PC-9 (cell line): ENCODE measurements around the gene WDR20. TPM values are rescaled to one million over a fixed set of nuclear protein-coding genes. Genes with fewer than 3 reads are reported as not detected.
A peak's percentile ranks its signal among the peaks of the same experiment; 100 is the strongest.

Experiments used
- BruUV-seq: library from RNA; stranded (reverse); fragments of 400-500 nt; replicated peaks from 2 replicates; lab custom pipeline; 2021; lab: Mats Ljungman, UMichigan
- CTCF ChIA-PET: fragments of 300-600 bp; sonication (Branson Sonifier 250); formaldehyde crosslinking; loops from one replicate; lab custom pipeline; 2022; ENCODE audit warnings: antibody characterized with exemption; lab: Charles Lee
- POLR2A ChIA-PET: fragments of 300-600 bp; sonication (Branson Sonifier 250); formaldehyde crosslinking; loops from one replicate; lab custom pipeline; 2022; ENCODE audit warnings: antibody characterized with exemption; ENCODE audit not compliant: unreplicated experiment; lab: Charles Lee
- DNase-seq, 2 experiments: peaks; one replicate each; pipeline versions ENCODE4 v3.0.0 to v3.0.0-alpha.2; 2015 to 2022; ENCODE audit warnings: mixed read lengths in 1 of 2
- H2AFZ ChIP-seq: fragments of 200-600 bp; sonication (generic); 2 replicates; pipeline ENCODE4 v1.8.1; 2017; ENCODE audit warnings: antibody characterized with exemption
- H3F3A ChIP-seq: fragments of 200-600 bp; sonication (generic); 2 replicates; pipeline ENCODE4 v1.8.1; 2017; ENCODE audit warnings: antibody characterized with exemption, mild to moderate bottlenecking, low read depth; ENCODE audit not compliant: insufficient read depth
- H3K27ac ChIP-seq: fragments of 200-600 bp; sonication (generic); 2 replicates; pipeline ENCODE4 v1.6.1; 2016; ENCODE audit warnings: mixed run types
- H3K27me3 ChIP-seq: fragments of 200-600 bp; sonication (generic); 2 replicates; pipeline ENCODE4 v1.6.1; 2016; ENCODE audit warnings: low read depth, mixed run types; ENCODE audit not compliant: insufficient read depth
- H3K36me3 ChIP-seq: fragments of 200-600 bp; sonication (generic); 2 replicates; pipeline ENCODE4 v1.6.1; 2016; ENCODE audit warnings: low read depth, mixed run types
- H3K4me1 ChIP-seq: fragments of 200-600 bp; sonication (generic); replicated peaks from 2 replicates; pipeline ENCODE4 v1.6.1; 2016; ENCODE audit warnings: mixed run types; ENCODE audit not compliant: insufficient read depth
- H3K4me2 ChIP-seq: fragments of 200-600 bp; sonication (generic); 2 replicates; pipeline ENCODE4 v1.6.1; 2017; ENCODE audit warnings: mixed run types
- H3K4me3 ChIP-seq: fragments of 200-600 bp; sonication (generic); 2 replicates; pipeline ENCODE4 v1.6.1; 2016; ENCODE audit warnings: mixed run types
- H3K79me2 ChIP-seq: fragments of 200-600 bp; sonication (generic); 2 replicates; pipeline ENCODE4 v1.6.1; 2017; ENCODE audit warnings: low read depth, mixed run types
- H3K9me2 ChIP-seq: fragments of 200-600 bp; sonication (generic); 2 replicates; pipeline ENCODE4 v1.8.1; 2017; ENCODE audit warnings: mild to moderate bottlenecking; ENCODE audit not compliant: insufficient read depth
- H3K9me3 ChIP-seq: fragments of 200-600 bp; sonication (generic); 2 replicates; pipeline ENCODE4 v1.8.1; 2016; ENCODE audit warnings: low read depth; ENCODE audit not compliant: insufficient read depth
- H4K20me1 ChIP-seq: fragments of 200-600 bp; sonication (generic); 2 replicates; pipeline ENCODE4 v1.8.1; 2017; ENCODE audit not compliant: insufficient read depth
- CTCF ChIP-seq: fragments of 200-600 bp; sonication (generic); conservative IDR thresholded peaks from 2 replicates; pipeline ENCODE4 v1.6.1; 2017; ENCODE audit warnings: mixed run types, antibody characterized with exemption, mild to moderate bottlenecking, moderate library complexity
- EZH2 ChIP-seq: fragments of 200-600 bp; sonication (generic); IDR thresholded peaks from 2 replicates; pipeline ENCODE4 v1.8.0; 2017; ENCODE audit warnings: antibody characterized with exemption, low read depth
- intact Hi-C: fragments of 100-400 bp; cut with micrococcal nuclease; formaldehyde crosslinking; loops from one replicate; pipeline ENCODE4 v1.10.0; 2022; ENCODE audit not compliant: unreplicated experiment
- total RNA-seq: library from RNA; stranded (reverse); gene quantifications from 2 replicates; pipeline ENCODE4 v1.2.3, GENCODE V29; 2021

WDR20 gene
- total RNA-seq, 1 experiment from 2014 or later = 93.5 TPM

- no peak overlapping the region for H3K4me3 ChIP-seq
- ChIA-PET POLR2A (no interaction called here), CTCF (no interaction called here)
- no peaks in the 10 kb centered on the region for H3K9me3 ChIP-seq
- peak overlapping the region; percentile 12; the same call in 1 of the 2 replicates for H3K27ac ChIP-seq
- no peak for DNase-seq
- peaks cover 8% of the 10 kb centered on the region for H3K4me1 ChIP-seq
- no peak overlapping the region for H2AFZ ChIP-seq
- no peaks in the 10 kb centered on the region for H3K36me3 ChIP-seq
- no TSS peak for BruUV-seq
- peaks cover 19% of the 10 kb centered on the region; the same call in 1 of the 2 replicates for H3F3A ChIP-seq
- H3K27me3 ChIP-seq = no peaks in the 10 kb centered on the region
- peaks cover 13% of the 10 kb centered on the region for H4K20me1 ChIP-seq
- H3K4me2 ChIP-seq = no peak overlapping the region
- no peaks in the 10 kb centered on the region for H3K9me2 ChIP-seq
- intact Hi-C loops = no loop called here
- no peak for TF ChIP-seq CTCF
- no peak for TF ChIP-seq EZH2
- H3K79me2 ChIP-seq = peaks cover 82% of the 10 kb centered on the region
Measured at GRCh38 chr14:102177161-102177560, 37.5 kb downstream of the WDR20 start.

GRCh38 chr14:102178806-102179205, 39.1 kb downstream of the WDR20 start:
- POLR2A ChIA-PET = interaction anchor here (0.6 to 0.7 kb wide), 2 partner anchors 54 to 89 kb away, joined by 5 to 8 read pairs; no protein-coding TSS in a partner anchor
- no TSS peak for BruUV-seq
- CTCF ChIA-PET = no interaction called here

GRCh38 chr14:102180248-102180998, 40.7 kb downstream of the WDR20 start:
- peaks cover 20% of the 10 kb centered on the region for H3K4me1 ChIP-seq
- H3K36me3 ChIP-seq = peaks cover 6% of the 10 kb centered on the region; the same call in 1 of the 2 replicates
- intact Hi-C loops = no loop called here
- H3K79me2 ChIP-seq = peaks cover 93% of the 10 kb centered on the region
- ChIA-PET CTCF (no interaction called here), POLR2A (interaction anchor here (0.9 kb wide), 1 partner anchor 30 kb away, joined by 5 read pairs; no protein-coding TSS in a partner anchor)
- peaks cover 27% of the 10 kb centered on the region; the same call in 1 of the 2 replicates for H3F3A ChIP-seq
- no peak for TF ChIP-seq CTCF
- no peak for TF ChIP-seq EZH2
- no peaks in the 10 kb centered on the region for H3K9me3 ChIP-seq
- no peaks in the 10 kb centered on the region for H3K9me2 ChIP-seq
- no peak overlapping the region for H3K4me3 ChIP-seq
- peaks cover 8% of the 10 kb centered on the region for H4K20me1 ChIP-seq
- H3K4me2 ChIP-seq = no peak overlapping the region
- H3K27ac ChIP-seq = peak overlapping the region; percentile 1; the same call in 1 of the 2 replicates
- BruUV-seq = no TSS peak
- H2AFZ ChIP-seq = no peak overlapping the region
- DNase-seq = no peak
- H3K27me3 ChIP-seq = no peaks in the 10 kb centered on the region

More at GRCh38 chr14:102178806-102179205, 39.1 kb downstream of the WDR20 start:
- peaks cover 2% of the 10 kb centered on the region; the same call in 1 of the 2 replicates for H3K36me3 ChIP-seq
- TF ChIP-seq EZH2 (no peak), CTCF (no peak)
- H3K4me3 ChIP-seq = no peak overlapping the region
- no peak overlapping the region for H2AFZ ChIP-seq
- H3K4me2 ChIP-seq = no peak overlapping the region
- H3K9me2 ChIP-seq = no peaks in the 10 kb centered on the region
- DNase-seq = no peak
- H3K27me3 ChIP-seq = no peaks in the 10 kb centered on the region
- intact Hi-C loops = no loop called here
- no peak overlapping the region for H3K27ac ChIP-seq
- peaks cover 19% of the 10 kb centered on the region; the same call in 1 of the 2 replicates for H3F3A ChIP-seq
- peaks cover 11% of the 10 kb centered on the region for H3K4me1 ChIP-seq
- H3K9me3 ChIP-seq = no peaks in the 10 kb centered on the region
- peaks cover 13% of the 10 kb centered on the region for H4K20me1 ChIP-seq
- H3K79me2 ChIP-seq = peaks cover 93% of the 10 kb centered on the region
